ENCODE results near the gene UBIAD1. TPM values are rescaled to one million over a fixed set of nuclear protein-coding genes. Genes with fewer than 3 reads are reported as not detected.
A peak's percentile ranks its signal among the peaks of the same experiment; 100 is the strongest.

UBIAD1 gene
- total and polyA plus RNA-seq, 2 of the 13 experiments (the other 11 are each of a cell fraction or from before 2014, with no cell fraction given), result 16.9 to 20.4 TPM

- TF ChIP-seq PBX2 (CRISPR knock-in tag; IDR thresholded peaks at IDR 0.05) (peak; percentile 95), ZNF496 (CRISPR knock-in tag; IDR thresholded peaks at IDR 0.05; ENCODE audit: insufficient replicate concordance) (no peak), ZNF234 (CRISPR knock-in tag; conservative IDR thresholded peaks at IDR 0.05) (no peak), ZNF20 (CRISPR knock-in tag; IDR thresholded peaks at IDR 0.05) (no peak), NCOA5 (CRISPR knock-in tag; IDR thresholded peaks at IDR 0.05) (no peak), ZNF747 (CRISPR knock-in tag; IDR thresholded peaks at IDR 0.05; ENCODE audit: borderline replicate concordance) (no peak), ZNF740 (CRISPR knock-in tag; IDR thresholded peaks at IDR 0.05) (no peak), MED13 (CRISPR knock-in tag; IDR thresholded peaks at IDR 0.05) (no peak), XRCC5 (optimal IDR thresholded peaks at IDR 0.05; ENCODE audit: low read length) (peak; percentile 97), PHB2 (IDR thresholded peaks at IDR 0.05; ENCODE audit: partially characterized antibody) (no peak), ZNF556 (CRISPR knock-in tag; IDR thresholded peaks at IDR 0.05; ENCODE audit: borderline replicate concordance) (no peak), ZNF605 (CRISPR knock-in tag; IDR thresholded peaks at IDR 0.05) (no peak; the same call in 1 of the 2 replicates), ZNF383 (CRISPR knock-in tag; IDR thresholded peaks at IDR 0.05; ENCODE audit: borderline replicate concordance) (no peak), ATAD3A (CRISPR knock-in tag; IDR thresholded peaks at IDR 0.05) (no peak), ARID4A (CRISPR knock-in tag; IDR thresholded peaks at IDR 0.05; ENCODE audit: borderline replicate concordance) (peak; percentile 78), NBN (conservative IDR thresholded peaks at IDR 0.05) (no peak), ZNF251 (CRISPR knock-in tag; IDR thresholded peaks at IDR 0.05) (no peak), GATA4 (IDR thresholded peaks at IDR 0.05; ENCODE audit: borderline replicate concordance, low read depth) (0 out of 2 replicates have a peak, but pooled peaks have one; percentile 20), JUND (CRISPR knock-in tag; IDR thresholded peaks at IDR 0.05) (no peak), ZNF788 (CRISPR knock-in tag; IDR thresholded peaks at IDR 0.05; ENCODE audit: borderline replicate concordance) (peak; percentile 73; the same call in 1 of the 2 replicates), AFF4 (CRISPR knock-in tag; IDR thresholded peaks at IDR 0.05) (no peak)
Measured at GRCh38 chr1:11262171-11263049, 10.6 kb upstream of the UBIAD1 start, which contains the start of gene MTOR (continued).

Data from HepG2 (cell line).